Spinal cord (tissue), 10 donors: ENCODE measurements around the gene GRXCR2. TPM values are rescaled to one million over a fixed set of nuclear protein-coding genes. Genes with fewer than 3 reads are reported as not detected.
"Not testable (repeated sequence)": the region's sequence is repeated elsewhere in the genome, so short reads cannot be mapped to it uniquely, and the experiment has no call there.

Experiments
- DNase-seq, 6 donors: peaks; one replicate each; pipeline versions ENCODE4 v3.0.0 to v3.0.0-alpha.2; 2013 to 2015; ENCODE audit warnings: low spot score in 6 of 6, low read depth in 4 of 6
- H3K27ac ChIP-seq: one replicate; pipeline ENCODE4 v1.5.1; 2013; ENCODE audit warnings: low read depth, low read length, control low read depth
- H3K27me3 ChIP-seq: one replicate; pipeline ENCODE4 v1.6.1; 2013; ENCODE audit warnings: low read length; ENCODE audit not compliant: control insufficient read depth, insufficient read depth
- H3K36me3 ChIP-seq: one replicate; pipeline ENCODE4 v1.6.1; 2013; ENCODE audit warnings: low read length; ENCODE audit not compliant: control insufficient read depth, insufficient read depth
- H3K4me1 ChIP-seq: one replicate; pipeline ENCODE4 v1.6.1; 2013; ENCODE audit warnings: low read length; ENCODE audit not compliant: control insufficient read depth, insufficient read depth
- H3K4me3 ChIP-seq: one replicate; pipeline ENCODE4 v1.5.1; 2013; ENCODE audit warnings: low read depth, low read length, control low read depth
- H3K9me3 ChIP-seq: one replicate; pipeline ENCODE4 v1.6.1; 2013; ENCODE audit warnings: low read length; ENCODE audit not compliant: control insufficient read depth, insufficient read depth
- WGBS: methylation state at CpG from one replicate; pipeline ENCODE4 v1.1.5; 2013; ENCODE audit warnings: missing lambda C conversion rate; ENCODE audit not compliant: insufficient coverage; 5-methylcytosine and 5-hydroxymethylcytosine counted together
- polyA plus RNA-seq, 2 donors: library from polyadenylated mRNA; unstranded; fragments of 120-200 nt; gene quantifications; one replicate each; pipeline ENCODE4 v1.2.1, GENCODE V29; 2013; ENCODE audit not compliant: insufficient read length in 2 of 2
- total RNA-seq, 2 donors: library from RNA; depleted of rRNA in 1 of 2; stranded (reverse); fragments of 120-200 nt in 1 of 2; fragments of >200 nt in 1 of 2; gene quantifications; one replicate each; pipeline versions ENCODE4 v1.2.3 to v1.2.4, GENCODE V29; 2013 to 2014
- donor health status: healthy.

GRXCR2 gene
- total and polyA plus RNA-seq, 4 donors = not detected

DNA sequence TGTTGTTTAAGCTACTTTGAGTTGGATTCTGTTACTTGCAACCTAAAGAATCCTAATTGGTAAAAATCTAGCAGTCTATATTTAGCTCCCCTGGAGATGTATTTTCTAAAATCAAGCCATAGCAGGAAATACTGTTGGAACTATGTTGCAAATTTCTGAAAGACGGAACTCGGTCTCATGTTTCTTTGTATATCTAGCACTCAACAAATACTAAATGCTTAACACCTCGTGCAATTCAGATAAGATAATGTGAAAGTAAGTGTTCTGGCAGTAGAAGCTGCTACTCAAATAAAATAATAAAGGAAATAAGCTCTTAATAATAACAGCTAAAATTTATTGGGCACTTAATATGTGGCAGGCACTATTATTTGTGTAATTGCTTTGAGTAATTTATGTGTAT lies 26.7 kb downstream of the GRXCR2 start:
- H3K9me3 ChIP-seq = no peaks in the 10 kb centered on the region

DNA sequence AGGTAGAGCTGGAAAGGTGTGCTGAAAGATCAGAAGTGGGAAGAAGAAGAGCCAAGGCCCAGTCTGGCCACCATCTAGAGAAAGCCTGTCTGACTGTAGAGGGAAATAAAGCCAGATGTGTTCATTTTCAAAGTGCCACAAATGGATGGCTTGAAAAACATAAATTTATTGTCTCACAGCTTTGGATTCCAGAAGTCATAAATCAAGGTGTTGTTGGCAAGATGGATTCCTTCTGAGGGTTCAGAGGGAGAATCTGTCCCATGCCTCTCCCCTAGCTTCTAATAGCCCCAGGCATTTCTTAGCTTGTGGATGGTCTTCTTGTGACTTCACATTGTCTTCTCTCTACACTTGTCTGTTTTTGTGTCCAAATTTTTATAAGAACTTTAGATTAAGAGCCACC lies 31.5 kb downstream of the GRXCR2 start:
- Histone ChIP-seq H3K36me3 (no peaks in the 10 kb centered on the region), H3K27ac (no peak overlapping the region), H3K9me3 (no peaks in the 10 kb centered on the region), H3K4me3 (no peak overlapping the region), H3K27me3 (no peaks in the 10 kb centered on the region), H3K4me1 (no peaks in the 10 kb centered on the region)
- DNase-seq = no peak

More for the DNA sequence above, 26.7 kb downstream of the GRXCR2 start:
- H3K4me3 ChIP-seq = no peak overlapping the region
- WGBS = no CpG with 5 or more reads among the region's 3 CpGs
- no peaks in the 10 kb centered on the region for H3K36me3 ChIP-seq
- DNase-seq = no peak
- no peak overlapping the region for H3K27ac ChIP-seq
- no peaks in the 10 kb centered on the region for H3K27me3 ChIP-seq
- no peaks in the 10 kb centered on the region for H3K4me1 ChIP-seq

DNA sequence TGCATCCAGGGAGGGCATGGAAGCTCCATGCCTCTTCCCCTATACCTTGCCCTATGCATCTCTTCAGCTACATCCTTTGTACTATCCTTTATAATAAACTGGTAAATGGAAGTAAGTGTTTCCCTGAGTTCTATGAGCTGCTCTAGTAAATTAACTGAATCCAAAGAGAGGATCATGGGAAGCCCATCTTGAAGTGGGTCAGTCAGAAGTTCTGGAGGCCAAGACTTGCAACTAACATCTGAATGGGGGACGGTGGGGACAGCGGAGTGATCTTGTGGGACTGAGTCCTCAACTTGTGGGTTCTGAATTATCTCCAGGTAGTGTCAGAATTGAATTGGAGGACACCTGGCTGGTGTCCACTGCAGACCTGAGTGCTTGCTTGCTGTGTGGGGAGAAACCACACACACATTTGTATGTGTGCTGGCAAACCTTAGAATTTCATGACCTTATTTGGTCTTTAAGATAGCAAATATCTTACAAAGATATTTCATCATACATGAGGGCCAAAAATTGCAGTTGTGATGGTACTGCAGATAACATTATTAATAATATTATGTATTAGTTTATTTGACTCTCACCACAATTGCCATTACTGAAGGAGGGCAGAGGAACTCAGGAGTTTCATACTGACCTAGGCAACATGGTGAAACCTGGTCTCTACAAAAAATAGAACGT lies 32.2 kb downstream of the GRXCR2 start:
- no peak overlapping the region for H3K4me3 ChIP-seq
- H3K9me3 ChIP-seq = no peaks in the 10 kb centered on the region
- H3K36me3 ChIP-seq = no peaks in the 10 kb centered on the region
- H3K27me3 ChIP-seq = no peaks in the 10 kb centered on the region
- peaks cover 5% of the 10 kb centered on the region for H3K4me1 ChIP-seq
- 89% methylated on average over 3 of the region's 3 CpGs for WGBS
- DNase-seq = no peak
- no peak overlapping the region for H3K27ac ChIP-seq

DNA sequence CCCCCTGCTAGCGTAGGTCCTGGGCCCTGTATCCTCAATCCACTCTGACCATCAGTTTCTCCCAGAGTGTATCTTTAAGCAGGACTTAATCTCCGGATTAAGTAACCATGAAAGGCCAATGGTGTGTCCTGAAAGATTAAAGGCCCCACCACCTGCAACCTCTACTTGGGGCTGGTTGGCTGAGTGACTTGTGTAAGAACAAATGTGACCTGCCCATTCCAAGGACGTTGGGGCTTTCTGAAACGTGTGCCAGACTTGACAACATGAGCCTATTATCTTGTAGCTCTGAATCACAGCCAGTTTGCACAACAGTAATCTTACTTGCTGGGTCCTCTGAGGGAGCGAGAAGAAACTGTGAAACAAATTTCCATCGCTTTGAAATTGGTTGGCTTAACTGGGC lies 34.5 kb downstream of the GRXCR2 start:
- Histone ChIP-seq H3K36me3 (no peaks in the 10 kb centered on the region), H3K9me3 (no peaks in the 10 kb centered on the region), H3K27ac (no peak overlapping the region), H3K4me1 (peaks cover 13% of the 10 kb centered on the region), H3K27me3 (no peaks in the 10 kb centered on the region), H3K4me3 (no peak overlapping the region)
- WGBS = 46% methylated on average over 3 of the region's 6 CpGs
- DNase-seq = no peak

DNA sequence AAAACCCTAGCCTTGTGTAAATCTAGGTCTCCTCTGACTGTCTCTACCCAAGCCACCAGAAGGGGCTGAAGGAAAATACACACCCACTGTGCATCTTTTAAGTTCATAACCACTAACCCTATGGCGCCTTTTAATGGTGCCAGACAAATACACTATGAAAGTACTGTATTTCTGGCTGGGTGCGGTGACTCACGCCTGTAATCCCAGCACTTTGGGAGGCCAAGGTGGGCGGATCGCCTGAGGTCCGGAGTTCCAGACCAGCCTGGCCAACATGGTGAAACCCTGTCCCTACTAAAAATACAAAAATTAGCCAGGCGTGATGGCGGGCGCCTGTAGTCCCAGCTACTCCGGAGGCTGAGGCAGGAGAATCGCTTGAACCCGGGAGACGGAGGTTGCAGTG lies 36.6 kb downstream of the GRXCR2 start:
- not testable (repeated sequence) for H3K9me3 ChIP-seq, H3K27ac ChIP-seq, H3K4me3 ChIP-seq, DNase-seq, H3K27me3 ChIP-seq, H3K36me3 ChIP-seq
- peaks cover 13% of the 10 kb centered on the region for H3K4me1 ChIP-seq
- 97% methylated on average over 11 of the region's 13 CpGs for WGBS

DNA sequence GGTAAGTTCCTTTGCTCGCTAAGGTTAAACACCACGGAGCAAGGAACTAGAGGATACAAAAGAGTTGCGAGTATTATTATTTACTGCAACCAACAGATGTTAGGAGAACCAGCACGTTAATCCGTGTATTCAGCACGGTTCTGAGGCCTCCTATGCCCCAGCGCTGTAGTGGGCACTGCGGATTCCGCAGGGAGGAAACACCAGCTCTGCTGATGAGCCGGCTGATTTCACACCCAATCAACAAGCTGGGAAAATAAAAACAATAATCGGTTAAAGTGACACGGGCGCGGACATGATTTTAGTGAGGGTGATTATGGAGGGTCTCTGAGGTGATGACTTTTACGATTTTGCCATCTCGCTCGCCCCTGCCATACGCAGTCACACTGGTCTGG lies 37.0 kb downstream of the GRXCR2 start:
- WGBS = 35% methylated on average over 9 of the region's 18 CpGs
- H3K4me3 ChIP-seq = peak overlapping the region; percentile 53
- H3K9me3 ChIP-seq = no peaks in the 10 kb centered on the region
- DNase-seq = no peak
- H3K27me3 ChIP-seq = no peaks in the 10 kb centered on the region
- H3K27ac ChIP-seq = no peak overlapping the region
- H3K36me3 ChIP-seq = no peaks in the 10 kb centered on the region
- H3K4me1 ChIP-seq = peaks cover 13% of the 10 kb centered on the region

DNA sequence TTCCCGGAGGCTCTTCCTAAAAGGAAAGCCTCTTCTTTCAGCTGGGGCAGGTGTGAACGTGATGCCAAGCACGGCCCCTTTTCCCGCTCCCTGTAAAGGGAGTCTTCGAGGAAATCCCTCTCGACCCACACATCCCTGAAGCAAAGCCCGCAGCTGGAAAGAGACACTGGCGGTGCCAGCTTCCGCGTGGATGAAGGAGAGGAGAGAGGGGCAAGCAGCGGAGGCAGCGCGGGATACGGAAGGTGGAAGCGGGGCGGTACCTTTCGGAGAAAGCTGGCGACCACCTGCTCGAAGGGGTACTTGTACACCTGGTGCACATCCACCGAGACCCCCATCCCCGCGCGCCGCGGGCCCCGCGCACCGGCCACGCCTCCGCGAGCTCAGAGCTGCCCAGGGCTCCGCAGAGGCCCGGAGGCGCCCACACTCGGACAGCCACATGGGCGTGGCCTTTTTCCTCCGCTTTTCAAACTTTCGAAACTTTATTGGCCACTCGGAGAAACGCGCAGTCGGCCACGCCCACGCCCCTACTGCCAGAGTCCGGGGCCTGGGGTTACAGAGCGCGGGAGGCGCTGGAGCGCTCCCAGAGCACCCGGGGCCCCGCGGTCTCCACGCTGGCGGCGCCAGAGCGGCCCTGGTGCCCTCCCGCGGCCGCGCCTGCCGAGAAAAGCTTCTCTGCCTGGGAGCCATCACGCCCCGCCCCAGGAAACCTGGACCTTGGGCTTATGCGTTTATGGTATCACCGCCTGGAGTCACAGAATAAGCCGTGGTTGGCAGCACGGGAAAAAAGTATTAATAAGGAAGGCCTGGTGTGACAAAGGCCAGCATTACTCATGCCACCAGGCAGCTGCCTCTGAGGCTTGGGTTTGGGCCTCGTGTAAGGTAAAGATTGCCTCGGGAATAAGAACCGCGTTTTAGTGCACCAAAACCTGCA lies 37.6 kb downstream of the GRXCR2 start, which contains the start of gene PRELID2:
Gene PRELID2 (minus strand): TSS at position 426 of the 931 bp plus-strand sequence. CDS start 91 bp downstream, at position 335.
- Histone ChIP-seq H3K4me1 (peaks cover 13% of the 10 kb centered on the region), H3K27me3 (no peaks in the 10 kb centered on the region), H3K9me3 (no peaks in the 10 kb centered on the region), H3K27ac (peak within 1 kb of the TSS; percentile 2), H3K36me3 (no peaks in the 10 kb centered on the region), H3K4me3 (peak within 1 kb of the TSS; percentile 53)
- under 1% methylated on average over 65 of the region's 71 CpGs for WGBS
- peak in 5 of 6 donors; percentile 50 to 92 (median 63) for DNase-seq

DNA sequence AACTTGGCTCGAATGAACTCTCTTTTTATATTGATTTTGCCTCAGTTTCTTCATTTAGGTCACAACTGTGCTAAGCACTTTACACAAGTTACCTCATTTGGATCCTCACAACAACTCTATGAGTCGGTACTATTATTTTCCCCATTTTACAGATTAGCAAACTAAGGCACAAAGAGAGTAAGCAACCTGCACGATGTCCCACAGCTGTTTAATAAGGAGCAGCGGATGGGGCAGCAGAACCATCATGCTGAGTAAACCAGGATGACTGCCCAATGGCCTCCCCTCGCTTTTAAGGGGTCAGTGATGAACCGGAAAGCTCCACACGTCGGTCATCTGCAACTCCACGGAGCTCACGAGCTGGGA lies 38.3 kb downstream of the GRXCR2 start:
- Histone ChIP-seq H3K27ac (peak overlapping the region; percentile 2), H3K36me3 (no peaks in the 10 kb centered on the region), H3K4me1 (peaks cover 13% of the 10 kb centered on the region), H3K4me3 (peak overlapping the region; percentile 53), H3K9me3 (no peaks in the 10 kb centered on the region), H3K27me3 (no peaks in the 10 kb centered on the region)
- WGBS = 28% methylated on average over 5 of the region's 10 CpGs
- DNase-seq = peak in 1 of 6 donors; percentile 16

DNA sequence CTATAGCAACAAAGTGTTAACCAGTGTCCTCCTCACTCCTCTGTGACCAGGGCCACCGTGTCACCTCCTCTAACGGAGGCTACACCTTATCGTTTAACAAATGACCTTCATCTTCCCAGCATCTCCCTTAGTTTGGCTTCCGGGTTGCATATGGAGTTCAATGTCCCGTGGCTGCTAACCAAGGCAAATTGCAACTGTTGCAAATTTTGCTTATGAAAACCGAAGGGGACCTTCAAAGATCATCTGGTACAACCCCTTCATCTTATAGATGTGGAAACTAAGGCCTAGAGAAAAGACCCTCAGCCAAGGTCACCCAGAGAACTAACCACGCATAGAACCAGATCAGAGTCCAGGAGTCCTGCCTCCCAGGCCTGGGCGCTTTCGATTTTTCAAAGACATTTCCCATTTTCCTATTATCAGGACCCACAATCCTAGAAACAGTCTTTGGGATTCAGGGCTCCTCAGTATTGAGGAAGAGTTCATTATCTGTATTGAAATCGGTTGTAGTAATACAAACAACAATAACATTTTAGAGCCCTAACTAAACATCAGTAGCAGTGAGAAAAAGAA lies 39.1 kb downstream of the GRXCR2 start:
- WGBS = 65% methylated on average over 5 of the region's 10 CpGs
- peaks cover 13% of the 10 kb centered on the region for H3K4me1 ChIP-seq
- H3K4me3 ChIP-seq = no peak overlapping the region
- H3K27me3 ChIP-seq = no peaks in the 10 kb centered on the region
- H3K9me3 ChIP-seq = no peaks in the 10 kb centered on the region
- H3K27ac ChIP-seq = no peak overlapping the region
- H3K36me3 ChIP-seq = no peaks in the 10 kb centered on the region
- no peak for DNase-seq
